Dedifferentiated amniotic fluid mesenchymal stem cell (primary cell): ENCODE data around the gene PLXNA4.

ENCODE experiments used
- DNase-seq: peaks from one replicate; pipeline ENCODE4 v3.0.0-alpha.2; 2016; ENCODE audit errors: extremely low spot score

Gene PLXNA4

GRCh38 chr7:132261327-132262159 is 314.7 kb downstream of the PLXNA4 start:
- DNase-seq, result no peak

GRCh38 chr7:132258231-132258630 is 318.0 kb downstream of the PLXNA4 start:
- DNase-seq, result no peak

GRCh38 chr7:132257253-132257652 is 319.0 kb downstream of the PLXNA4 start:
- DNase-seq, result no peak

- no peak for DNase-seq
Measured at GRCh38 chr7:132256721-132257212, 319.5 kb downstream of the PLXNA4 start.

- no peak for DNase-seq
Measured at GRCh38 chr7:132255898-132256297, 320.4 kb downstream of the PLXNA4 start.

GRCh38 chr7:132255115-132255797 is 321.0 kb downstream of the PLXNA4 start:
- no peak for DNase-seq

- DNase-seq, result no peak
Measured at GRCh38 chr7:132254455-132254854, 321.8 kb downstream of the PLXNA4 start.

GRCh38 chr7:132252793-132253100 is 323.5 kb downstream of the PLXNA4 start:
- DNase-seq, result no peak

GRCh38 chr7:132251327-132251659 is 325.0 kb downstream of the PLXNA4 start:
- DNase-seq, result no peak

- no peak for DNase-seq
Measured at GRCh38 chr7:132250480-132251326, 325.6 kb downstream of the PLXNA4 start.

GRCh38 chr7:132249256-132249971 is 326.9 kb downstream of the PLXNA4 start:
- no peak for DNase-seq

GRCh38 chr7:132248841-132249240 is 327.4 kb downstream of the PLXNA4 start:
- no peak for DNase-seq

GRCh38 chr7:132247995-132248618 is 328.2 kb downstream of the PLXNA4 start:
- no peak for DNase-seq

- no peak for DNase-seq
Measured at GRCh38 chr7:132246591-132246990, 329.7 kb downstream of the PLXNA4 start.

GRCh38 chr7:132245539-132245938 is 330.7 kb downstream of the PLXNA4 start:
- no peak for DNase-seq

- DNase-seq, result no peak
Measured at GRCh38 chr7:132244903-132245480, 331.3 kb downstream of the PLXNA4 start.

GRCh38 chr7:132243463-132243862 is 332.8 kb downstream of the PLXNA4 start:
- DNase-seq, result no peak

GRCh38 chr7:132243051-132243450 is 333.2 kb downstream of the PLXNA4 start:
- DNase-seq, result no peak

GRCh38 chr7:132242192-132242812 is 334.0 kb downstream of the PLXNA4 start:
- DNase-seq, result no peak

- DNase-seq, result no peak
Measured at GRCh38 chr7:132240821-132241422, 335.3 kb downstream of the PLXNA4 start.
